K562 (cell line): Measurements from ENCODE around the gene RPS23. TPM values are rescaled to one million over a fixed set of nuclear protein-coding genes. Genes with fewer than 3 reads are reported as not detected.
A peak's percentile ranks its signal among the peaks of the same experiment; 100 is the strongest.

Source experiments
- ATAC-seq: fragments of 200-7000 bp; cut with Tn5 transposase; 3 replicates; pipeline ENCODE4 v1.9.1; 2020; ENCODE audit warnings: moderate library complexity
- BruUV-seq: library from RNA; stranded (reverse); fragments of 400-500 nt; replicated peaks from 2 replicates; lab custom pipeline; 2021; lab: Mats Ljungman, UMichigan
- CTCF ChIA-PET: fragments of 300-600 bp; formaldehyde crosslinking; extraction: SDS; loops from one replicate; lab custom pipeline; 2021; ENCODE audit warnings: low intra/inter-chr PET ratio; lab: Yijun Ruan, JAX
- POLR2A ChIA-PET: fragments of 300-600, 350-650 bp; sonication (Branson Sonifier 250); formaldehyde crosslinking; extraction: SDS; loops from one replicate; lab custom pipeline; 2021; ENCODE audit warnings: antibody characterized with exemption, inconsistent platforms; lab: Yijun Ruan, JAX
- DNase-seq, 4 experiments: peaks; one replicate each; pipeline versions ENCODE4 v3.0.0 to v3.0.0-alpha.2; 2011 to 2018; ENCODE audit warnings: low spot score in 3 of 4, mixed read lengths in 3 of 4; ENCODE audit errors: extremely low read depth in 1 of 4
- FAIRE-seq: peaks from 2 replicates; lab custom pipeline; 2011; peaks lifted over from hg19 to GRCh38; lab: Jason Lieb, UNC
- H2AFZ ChIP-seq: 2 replicates; pipeline ENCODE4 v1.6.0; 2011; ENCODE audit warnings: low read depth, low read length, control low read depth, inconsistent platforms
- H3K27ac ChIP-seq: fragments of 200-600 bp; 3 replicates; pipeline ENCODE4 v1.8.0; 2011; ENCODE audit warnings: low read depth, mild to moderate bottlenecking, control low read depth, inconsistent platforms, low read length, moderate library complexity, mixed read lengths; ENCODE audit errors: extremely low read depth
- H3K27me3 ChIP-seq, 2 experiments: fragments of 300-600 bp in 1 of 2; 2 replicates in 1 of 2; 3 replicates in 1 of 2; pipeline versions ENCODE4 v1.6.0 to v1.8.0; 2011; ENCODE audit warnings: inconsistent platforms in 2 of 2, low read length in 2 of 2, mild to moderate bottlenecking in 1 of 2, mixed read lengths in 1 of 2, moderate library complexity in 1 of 2; ENCODE audit not compliant: control insufficient read depth in 2 of 2, insufficient read depth in 2 of 2
- H3K36me3 ChIP-seq: fragments of 300-600 bp; 3 replicates; pipeline ENCODE4 v1.8.0; 2011; ENCODE audit warnings: mild to moderate bottlenecking, low read length, inconsistent platforms; ENCODE audit not compliant: control insufficient read depth, insufficient read depth
- H3K4me1 ChIP-seq, 2 experiments: fragments of 200-600 bp in 1 of 2; replicated peaks in 1 of 2; 2 replicates in 1 of 2; 3 replicates in 1 of 2; pipeline versions ENCODE4 v1.5.1 to v1.8.0; 2011; ENCODE audit warnings: inconsistent platforms in 2 of 2, low read length in 2 of 2, mild to moderate bottlenecking in 1 of 2, mixed read lengths in 1 of 2, moderate library complexity in 1 of 2; ENCODE audit not compliant: control insufficient read depth in 2 of 2, insufficient read depth in 2 of 2
- H3K4me2 ChIP-seq: 2 replicates; pipeline ENCODE4 v1.6.1; 2011; ENCODE audit warnings: low read length, control low read depth, inconsistent platforms, mixed read lengths; ENCODE audit not compliant: insufficient read depth
- H3K4me3 ChIP-seq: fragments of 200-600 bp; sonication (generic), shearing (Covaris generic); 2 replicates; pipeline ENCODE4 v1.5.1; 2016; ENCODE audit warnings: control low read depth, inconsistent platforms
- H3K79me2 ChIP-seq: fragments of 200-600 bp; 3 replicates; pipeline ENCODE4 v1.8.0; 2011; ENCODE audit warnings: low read length, inconsistent platforms; ENCODE audit not compliant: control insufficient read depth, insufficient read depth
- H3K9ac ChIP-seq, 2 experiments: 2 replicates each; pipeline versions ENCODE4 v1.6.0 to v1.6.1; 2011; ENCODE audit warnings: low read depth in 2 of 2, low read length in 2 of 2, control low read depth in 1 of 2, inconsistent platforms in 1 of 2, mild to moderate bottlenecking in 1 of 2, mixed read lengths in 1 of 2; ENCODE audit not compliant: insufficient read depth in 1 of 2
- H3K9me1 ChIP-seq: one replicate; pipeline ENCODE4 v1.6.0; 2011; ENCODE audit warnings: inconsistent platforms, mild to moderate bottlenecking, low read length, moderate library complexity; ENCODE audit not compliant: control insufficient read depth, insufficient read depth
- H3K9me3 ChIP-seq: replicated peaks from 2 replicates; pipeline ENCODE4 v1.5.1; 2011; ENCODE audit warnings: low read depth, low read length, inconsistent platforms; ENCODE audit not compliant: control insufficient read depth, insufficient read depth
- H4K20me1 ChIP-seq: replicated peaks from 2 replicates; pipeline ENCODE4 v1.6.1; 2011; ENCODE audit warnings: low read length, inconsistent platforms, mixed read lengths; ENCODE audit not compliant: control insufficient read depth, insufficient read depth
- ARID4B ChIP-seq: sonication (generic); formaldehyde crosslinking; IDR thresholded peaks from 2 replicates; pipeline ENCODE4 v1.8.0; 2022; ENCODE audit warnings: mild to moderate bottlenecking, missing genetic modification reagents
- BACH1 ChIP-seq: fragments of 200-800 bp; sonication (Bioruptor generic); IDR thresholded peaks from 2 replicates; pipeline ENCODE4 v1.6.1; 2016; ENCODE audit warnings: missing genetic modification characterization, missing compliant biosample characterization
- HDAC1 ChIP-seq, 2 experiments: fragments of 450-650 bp; IDR thresholded peaks; 2 replicates each; pipeline ENCODE4 v1.6.1; 2016 to 2017; ENCODE audit warnings: inconsistent platforms in 1 of 2, mild to moderate bottlenecking in 1 of 2, moderate library complexity in 1 of 2
- ILF3 ChIP-seq: fragments of 450-650 bp; IDR thresholded peaks from 2 replicates; pipeline ENCODE4 v1.6.1; 2018; ENCODE audit warnings: antibody characterized with exemption, mild to moderate bottlenecking, moderate library complexity, borderline replicate concordance
- KLF13 ChIP-seq: fragments of 450-650 bp; IDR thresholded peaks from 2 replicates; pipeline ENCODE4 v1.6.1; 2016; ENCODE audit warnings: missing genetic modification characterization, low read depth, mild to moderate bottlenecking, missing compliant biosample characterization, moderate library complexity, borderline replicate concordance
- NR0B1 ChIP-seq: fragments of 450-650 bp; IDR thresholded peaks from one replicate; pipeline ENCODE4 v1.6.1; 2018; ENCODE audit warnings: mild to moderate bottlenecking, moderate library complexity; ENCODE audit not compliant: partially characterized antibody
- RBM39 ChIP-seq: fragments of 200-400 bp; formaldehyde crosslinking; optimal IDR thresholded peaks from 2 replicates; pipeline ENCODE3; 2018; ENCODE audit warnings: low read depth, low read length
- SREBF2 ChIP-seq: sonication (generic); formaldehyde crosslinking; IDR thresholded peaks from 2 replicates; pipeline ENCODE4 v1.4.0; 2020; ENCODE audit warnings: mild to moderate bottlenecking, missing genetic modification reagents
- WGBS: fragments of 100-300 bp; shearing (Covaris generic); methylation state at CpG from one replicate; pipeline ENCODE4 v1.1.6; 2016; ENCODE audit warnings: low coverage, mixed read lengths; ENCODE audit not compliant: insufficient coverage; ENCODE audit errors: missing lambda C conversion rate; 5-methylcytosine and 5-hydroxymethylcytosine counted together
- in situ Hi-C: fragments of 300-500 bp; cut with MboI; formaldehyde crosslinking; loops from 4 replicates; pipeline ENCODE4 v1.15.0; 2018; ENCODE audit warnings: inconsistent platforms, mixed read lengths
- intact Hi-C: fragments of 100-400 bp; cut with micrococcal nuclease; formaldehyde crosslinking; loops from 2 replicates; pipeline ENCODE4 v1.14.2; 2022
- polyA plus RNA-seq, 8 experiments: library from polyadenylated mRNA; depleted of rRNA in 4 of 8; stranded (reverse) in 5 of 8; unstranded in 3 of 8; fragments of >200 nt; fragmentation: Nextera tagmentation in 2 of 8; fragmentation: Illumina TruSeq in 1 of 8; extraction: Ambion mirVana in 2 of 8; extraction: Trizol in 1 of 8; gene quantifications; 2 replicates each; pipeline versions ENCODE4 v1.2.1 to v1.2.3, GENCODE V29; 2011 to 2014; ENCODE audit warnings: inconsistent platforms in 1 of 8, missing spikeins in 1 of 8
- total RNA-seq, 7 experiments: library from RNA; depleted of rRNA in 6 of 7; stranded (reverse); fragments of >200 nt in 6 of 7; fragmentation: Illumina TruSeq in 2 of 7; extraction: Trizol in 2 of 7; gene quantifications; 2 replicates each; pipeline versions ENCODE4 v1.2.1 to v1.2.3, GENCODE V29; 2011 to 2021; ENCODE audit warnings: low replicate concordance in 1 of 7

The RPS23 gene
- total and polyA plus RNA-seq, 9 of the 15 experiments (the other 6 are each of a cell fraction or from before 2014, with no cell fraction given): 3,252 to 10,689 (median 6,302) TPM

- no TSS peak for BruUV-seq
- peak; percentile 21; the same call in 1 of the 3 replicates for ATAC-seq
- FAIRE-seq: no peak
- 39% methylated on average over 3 of the region's 3 CpGs for WGBS
- POLR2A ChIA-PET: interaction anchor here (0.9 to 2.2 kb wide), 3 partner anchors 10 to 20 kb away, joined by 4 to 7 read pairs (median 4); partner anchors contain the start of gene RPS23
- no peak overlapping the region for H3K4me3 ChIP-seq
- H2AFZ ChIP-seq: no peak overlapping the region
- no peak overlapping the region for H3K4me2 ChIP-seq
- intact Hi-C loops (no loop called here), in situ Hi-C loops (no loop called here)
- DNase-seq: no peak
- H3K9ac ChIP-seq: no peak overlapping the region
- no peaks in the 10 kb centered on the region for H3K79me2 ChIP-seq
- no peak overlapping the region for H3K27ac ChIP-seq
- CTCF ChIA-PET: no interaction called here
- H3K9me3 ChIP-seq: no peaks in the 10 kb centered on the region
- no peaks in the 10 kb centered on the region for H3K9me1 ChIP-seq
- no peaks in the 10 kb centered on the region for H3K4me1 ChIP-seq
- H3K27me3 ChIP-seq: no peaks in the 10 kb centered on the region
- H3K36me3 ChIP-seq: no peaks in the 10 kb centered on the region
- H4K20me1 ChIP-seq: no peaks in the 10 kb centered on the region
- TF ChIP-seq HDAC1 (IDR thresholded peaks at IDR 0.05): no peak
- no peak for TF ChIP-seq BACH1 (tag)
- TF ChIP-seq ARID4B (CRISPR knock-in tag): no peak
- TF ChIP-seq RBM39: no peak
- TF ChIP-seq NR0B1: no peak
- no peak for TF ChIP-seq KLF13 (tag)
- no peak for TF ChIP-seq SREBF2 (CRISPR knock-in tag)
- TF ChIP-seq ILF3: no peak
Observed at GRCh38 chr5:82257729-82258128, 20.4 kb downstream of the RPS23 start.
